PC-3 (cell line): Measurements from ENCODE around the gene IPO9.
"Not testable (repeated sequence)": the region's sequence is repeated elsewhere in the genome, so short reads cannot be mapped to it uniquely, and the experiment has no call there.

Source experiments
- CTCF ChIP-seq: fragments of 300-600 bp; sonication (generic); conservative IDR thresholded peaks from 2 replicates; pipeline ENCODE4 v1.5.1; 2017; ENCODE audit warnings: antibody characterized with exemption, low read depth, mild to moderate bottlenecking, low read length
- EZH2 ChIP-seq: fragments of 300-600 bp; sonication (generic); IDR thresholded peaks from one replicate; pipeline ENCODE4 v1.6.1; 2017; ENCODE audit warnings: antibody characterized with exemption, mild to moderate bottlenecking, low read length; ENCODE audit not compliant: unreplicated experiment
- EZH2phosphoT487 ChIP-seq: fragments of 300-600 bp; sonication (generic); IDR thresholded peaks from 2 replicates; pipeline ENCODE4 v1.6.1; 2018; ENCODE audit warnings: mild to moderate bottlenecking, antibody characterized with exemption, low read length, borderline replicate concordance

- TF ChIP-seq CTCF, EZH2, EZH2phosphoT487: not testable (repeated sequence)
Observed at GRCh38 chr1:201839089-201839488, 10.1 kb downstream of the IPO9 start.
